ENCODE results near the gene FBXO33.

GRCh38 chr14:39441805-39442204 lies 9.6 kb upstream of the FBXO33 start:
- TF ChIP-seq CTCF (conservative IDR thresholded peaks at IDR 0.05; ENCODE audit: low read length) (no peak), EZH2phosphoT487 (IDR thresholded peaks at IDR 0.05; ENCODE audit: borderline replicate concordance) (no peak)

Data from Loucy (cell line).